ENCODE measurements around the gene AQP2. TPM values are rescaled to one million over a fixed set of nuclear protein-coding genes. Genes with fewer than 3 reads are reported as not detected.

AQP2 gene
- total RNA-seq, 1 donor from 2014 or later = not detected

GRCh38 chr12:49903351-49903699, 47.2 kb upstream of the AQP2 start:
- intact Hi-C loops (cut with DNase I) = no loop called here
- Histone ChIP-seq H3K27me3 (no peaks in the 10 kb centered on the region), H3K4me1 (no peaks in the 10 kb centered on the region), H3K36me3 (no peaks in the 10 kb centered on the region), H3K4me3 (peak overlapping the region; percentile 31 to 46), H3K9me3 (no peaks in the 10 kb centered on the region), H3K27ac (peak overlapping the region; percentile 68)
- no peak for DNase-seq (ENCODE audit: extremely low spot score in 2 of 2)
- TF ChIP-seq POLR2A (IDR thresholded peaks at IDR 0.05) (no peak), POLR2AphosphoS5 (IDR thresholded peaks at IDR 0.05; ENCODE audit: insufficient read depth in 1 of 2, low read depth in 1 of 2) (no peak)
- TF ChIP-seq, protein P1, sequence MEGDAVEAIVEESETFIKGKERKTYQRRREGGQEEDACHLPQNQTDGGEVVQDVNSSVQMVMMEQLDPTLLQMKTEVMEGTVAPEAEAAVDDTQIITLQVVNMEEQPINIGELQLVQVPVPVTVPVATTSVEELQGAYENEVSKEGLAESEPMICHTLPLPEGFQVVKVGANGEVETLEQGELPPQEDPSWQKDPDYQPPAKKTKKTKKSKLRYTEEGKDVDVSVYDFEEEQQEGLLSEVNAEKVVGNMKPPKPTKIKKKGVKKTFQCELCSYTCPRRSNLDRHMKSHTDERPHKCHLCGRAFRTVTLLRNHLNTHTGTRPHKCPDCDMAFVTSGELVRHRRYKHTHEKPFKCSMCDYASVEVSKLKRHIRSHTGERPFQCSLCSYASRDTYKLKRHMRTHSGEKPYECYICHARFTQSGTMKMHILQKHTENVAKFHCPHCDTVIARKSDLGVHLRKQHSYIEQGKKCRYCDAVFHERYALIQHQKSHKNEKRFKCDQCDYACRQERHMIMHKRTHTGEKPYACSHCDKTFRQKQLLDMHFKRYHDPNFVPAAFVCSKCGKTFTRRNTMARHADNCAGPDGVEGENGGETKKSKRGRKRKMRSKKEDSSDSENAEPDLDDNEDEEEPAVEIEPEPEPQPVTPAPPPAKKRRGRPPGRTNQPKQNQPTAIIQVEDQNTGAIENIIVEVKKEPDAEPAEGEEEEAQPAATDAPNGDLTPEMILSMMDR (IDR thresholded peaks at IDR 0.05) = no peak

- H3K27me3 ChIP-seq = no peaks in the 10 kb centered on the region
- intact Hi-C loops (cut with DNase I) = no loop called here
- H3K36me3 ChIP-seq = no peaks in the 10 kb centered on the region
- H3K4me1 ChIP-seq = no peaks in the 10 kb centered on the region
- H3K9me3 ChIP-seq = no peaks in the 10 kb centered on the region
- peak within 1 kb of the TSS; percentile 31 to 46 for H3K4me3 ChIP-seq
- peak within 1 kb of the TSS; percentile 68 for H3K27ac ChIP-seq
- no peak for TF ChIP-seq POLR2A (IDR thresholded peaks at IDR 0.05)
- peak in 1 of 2 donors; percentile 51 for TF ChIP-seq POLR2AphosphoS5 (IDR thresholded peaks at IDR 0.05; ENCODE audit: insufficient read depth in 1 of 2, low read depth in 1 of 2)
- peak in 1 of 2 donors; percentile 92 for DNase-seq (ENCODE audit: extremely low spot score in 2 of 2)
Measured at GRCh38 chr12:49903700-49904423, 46.7 kb upstream of the AQP2 start, which contains the start of gene FAIM2. TSS of gene FAIM2 (minus strand) at chr12:49903900. CDS start at chr12:49903792, 108 bp downstream.

GRCh38 chr12:49904601-49905000, 45.9 kb upstream of the AQP2 start:
- DNase-seq (ENCODE audit: extremely low spot score in 2 of 2) = no peak
- Histone ChIP-seq H3K4me3 (no peak overlapping the region), H3K36me3 (no peaks in the 10 kb centered on the region), H3K9me3 (no peaks in the 10 kb centered on the region), H3K27me3 (no peaks in the 10 kb centered on the region), H3K4me1 (no peaks in the 10 kb centered on the region), H3K27ac (peak overlapping the region; percentile 58)
- no peak for TF ChIP-seq POLR2A (IDR thresholded peaks at IDR 0.05)
- TF ChIP-seq, protein P1 (IDR thresholded peaks at IDR 0.05) = no peak
- no peak for TF ChIP-seq POLR2AphosphoS5 (IDR thresholded peaks at IDR 0.05; ENCODE audit: insufficient read depth in 1 of 2, low read depth in 1 of 2)
- intact Hi-C loops (cut with DNase I) = no loop called here

- H3K36me3 ChIP-seq = no peaks in the 10 kb centered on the region
- DNase-seq (ENCODE audit: extremely low spot score in 2 of 2) = no peak
- no peaks in the 10 kb centered on the region for H3K9me3 ChIP-seq
- H3K27ac ChIP-seq = no peak overlapping the region
- H3K4me1 ChIP-seq = no peaks in the 10 kb centered on the region
- TF ChIP-seq, protein P1 (IDR thresholded peaks at IDR 0.05) = no peak
- TF ChIP-seq POLR2A (IDR thresholded peaks at IDR 0.05) (no peak), POLR2AphosphoS5 (IDR thresholded peaks at IDR 0.05; ENCODE audit: insufficient read depth in 1 of 2, low read depth in 1 of 2) (no peak)
- H3K4me3 ChIP-seq = no peak overlapping the region
- no peaks in the 10 kb centered on the region for H3K27me3 ChIP-seq
- intact Hi-C loops (cut with DNase I) = no loop called here
Measured at GRCh38 chr12:49905718-49906314, 44.7 kb upstream of the AQP2 start.

GRCh38 chr12:49907352-49907751, 43.2 kb upstream of the AQP2 start:
- intact Hi-C loops (cut with DNase I) = no loop called here
- TF ChIP-seq POLR2AphosphoS5 (IDR thresholded peaks at IDR 0.05; ENCODE audit: insufficient read depth in 1 of 2, low read depth in 1 of 2) = no peak
- TF ChIP-seq, protein P1 (IDR thresholded peaks at IDR 0.05) = no peak
- no peak for TF ChIP-seq POLR2A (IDR thresholded peaks at IDR 0.05)
- H3K36me3 ChIP-seq = no peaks in the 10 kb centered on the region

More at GRCh38 chr12:49907352-49907751, 43.2 kb upstream of the AQP2 start:
- Histone ChIP-seq H3K27me3 (no peaks in the 10 kb centered on the region), H3K27ac (no peak overlapping the region), H3K4me1 (no peaks in the 10 kb centered on the region), H3K9me3 (no peaks in the 10 kb centered on the region), H3K4me3 (no peak overlapping the region)
- DNase-seq (ENCODE audit: extremely low spot score in 2 of 2) = no peak
